Endodermal cell (in vitro differentiated cells): ENCODE results near the gene EFNA5. TPM values are rescaled to one million over a fixed set of nuclear protein-coding genes. Genes with fewer than 3 reads are reported as not detected.
A peak's percentile ranks its signal among the peaks of the same experiment; 100 is the strongest.

ENCODE experiments used
- DNase-seq: peaks from one replicate; pipeline ENCODE4 v3.0.0-alpha.2; 2017
- H3K27ac ChIP-seq: 2 replicates; pipeline ENCODE4 v1.5.1; 2013; ENCODE audit warnings: mild to moderate bottlenecking, low read depth, low read length, moderate library complexity
- H3K27me3 ChIP-seq: 2 replicates; pipeline ENCODE4 v1.6.1; 2013; ENCODE audit warnings: mild to moderate bottlenecking, low read length, moderate library complexity; ENCODE audit not compliant: insufficient read depth, control insufficient read depth, poor library complexity, severe bottlenecking
- H3K36me3 ChIP-seq: 2 replicates; pipeline ENCODE4 v1.7.0; 2013; ENCODE audit warnings: mild to moderate bottlenecking, low read length, moderate library complexity; ENCODE audit not compliant: control insufficient read depth, insufficient read depth
- H3K4me1 ChIP-seq: one replicate; pipeline ENCODE4 v1.7.0; 2013; ENCODE audit warnings: low read length; ENCODE audit not compliant: control insufficient read depth, insufficient read depth
- H3K4me3 ChIP-seq: 2 replicates; pipeline ENCODE4 v1.5.1; 2013; ENCODE audit warnings: mild to moderate bottlenecking, low read length, moderate library complexity
- H3K9ac ChIP-seq: 2 replicates; pipeline ENCODE4 v1.6.1; 2013; ENCODE audit warnings: mild to moderate bottlenecking, low read length, moderate library complexity; ENCODE audit not compliant: poor library complexity, severe bottlenecking; ENCODE audit errors: extremely low read depth
- H3K9me3 ChIP-seq: 2 replicates; pipeline ENCODE4 v1.6.1; 2013; ENCODE audit warnings: mild to moderate bottlenecking, low read length, moderate library complexity; ENCODE audit not compliant: control insufficient read depth
- H3K27ac Mint-ChIP-seq: 2 replicates; pipeline ENCODE4 v1.8.0; 2020; ENCODE audit warnings: mixed read lengths
- H3K27me3 Mint-ChIP-seq: 2 replicates; pipeline ENCODE4 v1.8.0; 2021; ENCODE audit warnings: mild to moderate bottlenecking, mixed read lengths; ENCODE audit not compliant: insufficient read depth
- H3K36me3 Mint-ChIP-seq: 2 replicates; pipeline ENCODE4 v1.8.0; 2020; ENCODE audit warnings: low read depth, mixed read lengths
- H3K4me1 Mint-ChIP-seq: 2 replicates; pipeline ENCODE4 v1.8.0; 2020; ENCODE audit warnings: mixed read lengths
- H3K4me3 Mint-ChIP-seq: 2 replicates; pipeline ENCODE4 v1.8.0; 2020; ENCODE audit warnings: mild to moderate bottlenecking, moderate library complexity, mixed read lengths
- H3K9me3 Mint-ChIP-seq: 2 replicates; pipeline ENCODE4 v1.8.0; 2020; ENCODE audit warnings: mild to moderate bottlenecking, mixed read lengths
- CTCF ChIP-seq: fragments of 200-600 bp; sonication (generic); conservative IDR thresholded peaks from 2 replicates; pipeline ENCODE4 v1.5.0; 2021; ENCODE audit warnings: antibody characterized with exemption, mild to moderate bottlenecking
- WGBS, 2 experiments: methylation state at CpG; one replicate each; pipeline versions ENCODE4 v1.1.5 to v1.1.7; 2013; ENCODE audit warnings: missing lambda C conversion rate in 2 of 2, mixed read lengths in 1 of 2; ENCODE audit not compliant: insufficient coverage in 1 of 2, insufficient read length in 1 of 2; 5-methylcytosine and 5-hydroxymethylcytosine counted together
- total RNA-seq, 2 donors: library from RNA; stranded (reverse); fragmentation: NEBNext Ultra II Directional in 1 of 2; extraction: Animal tissue kit (Norgen Biotek cat#: 25700) in 1 of 2; gene quantifications; 2 replicates in 1 of 2; 3 replicates in 1 of 2; pipeline ENCODE4 v1.2.1, GENCODE V29; 2021

The EFNA5 gene
- total RNA-seq, 2 donors from 2014 or later, result 53.3 to 63.1 TPM

GRCh38 chr5:107446972-107447371 lies 223.8 kb downstream of the EFNA5 start:
- H3K4me3 ChIP-seq, result no peak overlapping the region
- peaks cover 4% of the 10 kb centered on the region for H3K9me3 Mint-ChIP-seq
- no peaks in the 10 kb centered on the region for H3K27me3 Mint-ChIP-seq
- TF ChIP-seq CTCF, result no peak
- no peak for DNase-seq
- peak overlapping the region; percentile 63 for H3K27ac ChIP-seq
- H3K36me3 ChIP-seq, result peaks cover 12% of the 10 kb centered on the region
- H3K9me3 ChIP-seq, result peaks cover 3% of the 10 kb centered on the region
- H3K4me1 Mint-ChIP-seq, result peaks cover 20% of the 10 kb centered on the region
- no peak overlapping the region for H3K4me3 Mint-ChIP-seq
- WGBS, 2 experiments, result 80 to 98% methylated on average over 1 to 3 of the region's 3 CpGs
- peaks cover 11% of the 10 kb centered on the region for H3K36me3 Mint-ChIP-seq
- peak overlapping the region; percentile 49 for H3K27ac Mint-ChIP-seq
- peaks cover 7% of the 10 kb centered on the region for H3K4me1 ChIP-seq
- H3K27me3 ChIP-seq, result no peaks in the 10 kb centered on the region
- H3K9ac ChIP-seq, result no peak overlapping the region

DNA sequence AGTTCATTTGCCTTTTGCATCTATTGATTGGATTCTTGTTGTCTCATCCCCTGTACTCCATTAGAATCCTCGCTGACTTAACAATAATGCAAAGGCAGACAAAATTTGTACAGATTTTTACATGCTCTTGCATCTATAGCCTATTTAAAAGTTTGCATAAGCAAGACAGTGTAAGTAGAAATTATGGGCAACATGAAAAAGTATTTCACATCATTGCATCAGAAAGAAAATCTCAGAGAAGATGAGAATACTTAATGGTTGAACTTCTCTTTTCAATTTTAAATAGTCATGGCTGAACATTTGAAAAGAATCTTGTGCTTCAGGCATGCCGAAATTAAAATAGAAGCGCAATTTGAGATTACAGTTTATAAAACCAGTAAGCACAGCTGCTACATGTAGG lies 226.4 kb downstream of the EFNA5 start:
- Mint-ChIP-seq H3K27ac (no peak overlapping the region), H3K4me3 (no peak overlapping the region), H3K4me1 (peaks cover 9% of the 10 kb centered on the region), H3K27me3 (no peaks in the 10 kb centered on the region), H3K36me3 (peaks cover 18% of the 10 kb centered on the region), H3K9me3 (peaks cover 5% of the 10 kb centered on the region)
- Histone ChIP-seq H3K27me3 (no peaks in the 10 kb centered on the region), H3K4me3 (no peak overlapping the region), H3K4me1 (no peaks in the 10 kb centered on the region), H3K9me3 (peaks cover under 1% of the 10 kb centered on the region), H3K9ac (no peak overlapping the region), H3K27ac (no peak overlapping the region), H3K36me3 (peaks cover 17% of the 10 kb centered on the region)
- no peak for TF ChIP-seq CTCF
- WGBS, 2 experiments, result 93 to 96% methylated on average over 3 of the region's 3 CpGs
- no peak for DNase-seq

DNA sequence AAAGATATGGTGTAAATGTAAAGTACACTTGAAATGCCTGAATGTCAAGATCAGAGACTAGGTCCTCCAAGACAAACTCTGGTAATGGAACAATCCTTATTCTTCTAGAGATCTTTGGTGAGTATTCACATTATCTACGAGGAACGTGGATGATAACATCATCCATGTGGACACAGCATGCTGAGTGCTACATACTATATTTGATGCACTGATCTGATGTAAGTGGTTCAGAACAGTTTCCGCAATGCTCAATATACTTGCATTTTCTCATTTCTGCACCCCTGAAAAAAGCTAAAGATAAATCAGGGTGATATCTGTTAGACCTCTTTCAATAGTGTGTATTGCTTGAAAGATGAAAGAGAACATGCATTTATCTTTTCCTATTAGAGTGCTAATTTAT lies 226.8 kb downstream of the EFNA5 start:
- Histone ChIP-seq H3K9ac (no peak overlapping the region), H3K27ac (no peak overlapping the region), H3K36me3 (peaks cover 21% of the 10 kb centered on the region), H3K4me1 (no peaks in the 10 kb centered on the region), H3K27me3 (no peaks in the 10 kb centered on the region), H3K9me3 (peaks cover 5% of the 10 kb centered on the region), H3K4me3 (no peak overlapping the region)
- WGBS, 2 experiments, result 98% methylated on average over 3 of the region's 3 CpGs; no CpG with 5 or more reads in 1 of the 2 experiments
- Mint-ChIP-seq H3K27me3 (no peaks in the 10 kb centered on the region), H3K4me3 (no peak overlapping the region), H3K4me1 (peaks cover 9% of the 10 kb centered on the region), H3K36me3 (peaks cover 20% of the 10 kb centered on the region), H3K27ac (no peak overlapping the region), H3K9me3 (peaks cover 7% of the 10 kb centered on the region)
- no peak for DNase-seq
- TF ChIP-seq CTCF, result no peak
